Body of pancreas (tissue), 4 donors: Measurements from ENCODE around the gene PLCXD3.
"Not testable (repeated sequence)": the region's sequence is repeated elsewhere in the genome, so short reads cannot be mapped to it uniquely, and the experiment has no call there.

Experiments used
- CTCF ChIP-seq, 7 experiments: fragments of 450-650 bp in 4 of 7; fragments of 200-600 bp in 3 of 7; sonication (generic) in 3 of 7; IDR thresholded peaks; one replicate each; pipeline ENCODE4 v1.5.1; 2016 to 2019; ENCODE audit warnings: antibody characterized with exemption in 7 of 7
- POLR2A ChIP-seq, 3 donors: fragments of 450-650 bp; IDR thresholded peaks; one replicate each; pipeline ENCODE4 v1.6.1; 2016; ENCODE audit warnings: antibody characterized with exemption in 3 of 3, mild to moderate bottlenecking in 2 of 3

- not testable (repeated sequence) for TF ChIP-seq POLR2A, CTCF (IDR thresholded peaks at IDR 0.05)
Measured at GRCh38 chr5:41471571-41472208, 38.7 kb downstream of the PLCXD3 start.
